GM23338 (cell line): ENCODE data around the gene SBF2.
A peak's percentile ranks its signal among the peaks of the same experiment; 100 is the strongest.

ENCODE experiments used
- CTCF ChIP-seq, 2 experiments: fragments of 200-600 bp in 1 of 2; sonication (generic) in 1 of 2; conservative IDR thresholded peaks; 2 replicates each; pipeline versions ENCODE4 v1.5.1 to v1.6.1; 2016 to 2017; ENCODE audit warnings: antibody characterized with exemption in 2 of 2, low read depth in 2 of 2, mild to moderate bottlenecking in 2 of 2, moderate library complexity in 1 of 2
- REST ChIP-seq: IDR thresholded peaks from one replicate; pipeline ENCODE4 v1.6.1; 2018; ENCODE audit warnings: antibody characterized with exemption; ENCODE audit not compliant: unreplicated experiment

- TF ChIP-seq REST: no peak
- TF ChIP-seq CTCF (conservative IDR thresholded peaks at IDR 0.05; ENCODE audit: low read depth in 2 of 2): peak in 1 of 2 experiments; percentile 44; a peak in 2 of 4 replicates
These were observed 540.0 kb downstream of the SBF2 start for GRCh38 chr11:9754010-9754471.
